Activated CD4-positive, alpha-beta T cell treated with anti-CD3 and anti-CD28 coated beads for 36 hours (primary cell): ENCODE data around the gene PRCP. TPM values are rescaled to one million over a fixed set of nuclear protein-coding genes. Genes with fewer than 3 reads are reported as not detected.
A peak's percentile ranks its signal among the peaks of the same experiment; 100 is the strongest.

ENCODE experiments used
- ATAC-seq: fragments of 200-7000 bp; cut with Tn5 transposase; one replicate; pipeline ENCODE4 v1.10.0; 2021; ENCODE audit warnings: mild to moderate bottlenecking, moderate library complexity
- CTCF ChIA-PET: fragments of 350-600 bp; sonication (Branson Sonifier 250); formaldehyde crosslinking; loops from one replicate; lab custom pipeline; 2021; ENCODE audit warnings: antibody characterized with exemption; lab: Charles Lee
- POLR2A ChIA-PET: fragments of 350-600 bp; sonication (Branson Sonifier 250); formaldehyde crosslinking; loops from one replicate; lab custom pipeline; 2021; ENCODE audit warnings: antibody characterized with exemption, inconsistent platforms; lab: Charles Lee
- DNase-seq: peaks from one replicate; pipeline ENCODE4 v3.0.0-alpha.2; 2020
- H3K27ac Mint-ChIP-seq: one replicate; pipeline ENCODE4 v1.8.0; 2021; ENCODE audit warnings: mixed read lengths
- H3K27me3 Mint-ChIP-seq: one replicate; pipeline ENCODE4 v1.8.0; 2021; ENCODE audit warnings: mixed read lengths
- H3K36me3 Mint-ChIP-seq: one replicate; pipeline ENCODE4 v1.8.0; 2021; ENCODE audit warnings: low read depth, mixed read lengths
- H3K4me1 Mint-ChIP-seq: one replicate; pipeline ENCODE4 v1.8.0; 2021; ENCODE audit warnings: mixed read lengths
- H3K4me3 Mint-ChIP-seq: one replicate; pipeline ENCODE4 v1.8.0; 2021; ENCODE audit warnings: mild to moderate bottlenecking, moderate library complexity, mixed read lengths
- H3K9me3 Mint-ChIP-seq: one replicate; pipeline ENCODE4 v1.8.0; 2021; ENCODE audit warnings: low read depth, mixed read lengths
- intact Hi-C, 2 experiments: fragments of 100-400 bp; cut with DNase I in 1 of 2; cut with micrococcal nuclease in 1 of 2; formaldehyde crosslinking; loops; one replicate each; pipeline versions ENCODE4 v1.14.2 to v1.15.1; 2022 to 2024; cut with DNase I, micrococcal nuclease
- total RNA-seq, 2 experiments: library from RNA; stranded (reverse); gene quantifications; one replicate each; pipeline ENCODE4 v1.2.3, GENCODE V29; 2021

PRCP gene
- total RNA-seq, 2 experiments from 2014 or later = 18.2 to 23.4 TPM

GRCh38 chr11:82898241-82898640 is 2.0 kb downstream of the PRCP start:
- ChIA-PET CTCF (interaction anchor here (0.6 kb wide), 1 partner anchor 384 kb away, joined by 3 read pairs; no protein-coding TSS in a partner anchor), POLR2A (no interaction called here)
- Mint-ChIP-seq H3K36me3 (no peaks in the 10 kb centered on the region), H3K27ac (no peak overlapping the region), H3K27me3 (no peaks in the 10 kb centered on the region), H3K4me3 (no peak overlapping the region), H3K9me3 (no peaks in the 10 kb centered on the region), H3K4me1 (peaks cover 35% of the 10 kb centered on the region)
- no peak for DNase-seq
- ATAC-seq = no peak
- intact Hi-C loops = no loop called here

GRCh38 chr11:82896183-82896582 is 4.0 kb downstream of the PRCP start:
- no peak for ATAC-seq
- Mint-ChIP-seq H3K4me1 (peaks cover 23% of the 10 kb centered on the region), H3K27ac (no peak overlapping the region), H3K9me3 (no peaks in the 10 kb centered on the region), H3K4me3 (no peak overlapping the region), H3K36me3 (no peaks in the 10 kb centered on the region), H3K27me3 (no peaks in the 10 kb centered on the region)
- DNase-seq = no peak
- intact Hi-C loops = no loop called here
- POLR2A ChIA-PET = no interaction called here
- CTCF ChIA-PET = interaction anchor here (1.1 to 1.4 kb wide), 2 partner anchors 36 to 354 kb away, joined by 3 to 4 read pairs; no protein-coding TSS in a partner anchor

DNA sequence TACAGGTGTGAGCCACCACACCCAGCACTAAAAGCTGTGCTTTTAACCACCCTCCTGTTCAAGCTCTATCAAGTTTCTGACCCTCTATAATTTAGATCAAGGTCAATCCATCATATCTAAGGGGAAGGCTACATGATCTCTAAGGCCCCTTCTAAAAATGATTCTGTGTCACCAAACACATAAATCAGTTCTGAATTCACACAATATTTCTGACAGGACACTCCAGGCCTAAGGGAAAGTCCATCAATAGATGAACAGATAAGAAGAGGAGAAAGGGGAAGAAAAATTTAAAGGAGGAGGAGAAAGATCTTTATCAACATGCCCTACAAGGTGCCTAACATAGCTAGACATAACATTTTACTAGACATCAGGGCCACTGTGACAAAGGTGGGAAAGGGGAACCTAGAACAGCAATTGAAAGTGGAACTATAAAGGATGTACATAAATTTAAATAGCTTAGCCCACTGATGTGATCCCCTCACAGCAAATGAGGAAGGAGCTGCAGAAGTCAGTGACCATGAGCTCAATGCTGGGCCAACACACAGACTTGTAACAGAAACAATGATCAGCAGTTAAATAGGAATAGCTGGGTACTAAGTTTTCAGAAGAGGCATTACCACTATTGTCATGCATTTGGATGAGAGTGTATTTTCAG is 4.7 kb downstream of the PRCP start:
- Mint-ChIP-seq H3K27ac (no peak overlapping the region), H3K36me3 (no peaks in the 10 kb centered on the region), H3K4me1 (peaks cover 23% of the 10 kb centered on the region), H3K4me3 (no peak overlapping the region), H3K27me3 (no peaks in the 10 kb centered on the region), H3K9me3 (no peaks in the 10 kb centered on the region)
- ATAC-seq (no peak), DNase-seq (no peak)
- ChIA-PET CTCF (interaction anchor here (0.6 to 1.4 kb wide), 6 partner anchors 10 to 387 kb away, joined by 3 to 4 read pairs (median 4); no protein-coding TSS in a partner anchor), POLR2A (no interaction called here)
- intact Hi-C loops = no loop called here

DNA sequence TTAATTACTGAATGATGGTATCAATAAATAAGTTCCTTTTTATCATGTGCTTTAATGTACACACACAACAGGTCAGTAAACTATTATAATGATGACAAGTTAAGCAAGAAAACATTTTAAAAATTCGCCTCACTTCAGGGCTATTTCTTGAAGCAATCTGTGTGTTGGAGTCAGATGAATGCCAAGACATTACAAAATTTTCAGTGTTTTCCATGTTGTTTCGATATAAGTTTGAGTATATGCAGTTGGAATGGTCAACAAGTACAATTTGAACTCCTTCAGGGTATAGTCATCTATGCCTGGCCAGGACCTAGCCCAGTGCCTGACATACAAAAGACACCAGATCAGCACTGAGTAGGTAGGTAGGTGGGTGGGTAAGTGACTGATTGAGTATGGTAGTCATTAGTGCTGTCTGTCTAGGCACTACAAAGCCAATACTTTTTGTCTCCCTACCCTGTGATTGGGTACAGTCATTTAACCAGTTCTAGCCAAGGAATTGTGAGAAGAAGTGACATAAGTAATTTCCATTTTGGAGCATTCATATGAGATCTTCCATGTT is 7.5 kb downstream of the PRCP start:
- intact Hi-C loops = no loop called here
- Mint-ChIP-seq H3K4me1 (peaks cover 11% of the 10 kb centered on the region), H3K27me3 (no peaks in the 10 kb centered on the region), H3K27ac (no peak overlapping the region), H3K36me3 (peaks cover 1% of the 10 kb centered on the region), H3K9me3 (no peaks in the 10 kb centered on the region), H3K4me3 (no peak overlapping the region)
- DNase-seq = no peak
- ChIA-PET POLR2A (no interaction called here), CTCF (interaction anchor here (0.6 kb wide), 1 partner anchor 52 kb away, joined by 3 read pairs; no protein-coding TSS in a partner anchor)
- ATAC-seq = no peak

- intact Hi-C loops = no loop called here
- H3K4me1 Mint-ChIP-seq = peaks cover 3% of the 10 kb centered on the region
- no peak for DNase-seq
- H3K9me3 Mint-ChIP-seq = no peaks in the 10 kb centered on the region
- H3K36me3 Mint-ChIP-seq = peaks cover 4% of the 10 kb centered on the region
- H3K4me3 Mint-ChIP-seq = no peak overlapping the region
- no peaks in the 10 kb centered on the region for H3K27me3 Mint-ChIP-seq
- no peak for ATAC-seq
- H3K27ac Mint-ChIP-seq = no peak overlapping the region
- ChIA-PET POLR2A (no interaction called here), CTCF (interaction anchor here (2.3 kb wide), 1 partner anchor 24 kb away, joined by 12 read pairs; no protein-coding TSS in a partner anchor)
Observed at GRCh38 chr11:82890936-82891335, 9.3 kb downstream of the PRCP start.

DNA sequence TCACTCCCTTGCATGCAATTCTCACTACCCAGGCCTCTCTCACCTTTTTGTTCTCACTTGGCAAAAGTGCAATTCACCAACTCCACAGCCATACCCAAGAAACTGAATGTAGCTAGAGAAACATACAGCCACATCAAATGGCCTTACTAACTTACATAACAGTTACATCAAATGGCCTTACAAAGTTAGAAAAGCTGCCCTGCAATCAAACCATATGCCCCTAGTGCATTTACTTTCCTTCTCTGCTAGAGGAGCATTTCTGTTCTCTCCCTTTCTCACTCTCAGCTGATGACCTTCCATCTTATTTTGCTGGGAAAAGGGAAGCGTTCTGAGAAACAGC is 10.3 kb downstream of the PRCP start:
- intact Hi-C loops = no loop called here
- Mint-ChIP-seq H3K27me3 (no peaks in the 10 kb centered on the region), H3K27ac (no peak overlapping the region), H3K9me3 (no peaks in the 10 kb centered on the region), H3K36me3 (peaks cover 4% of the 10 kb centered on the region), H3K4me1 (no peaks in the 10 kb centered on the region), H3K4me3 (no peak overlapping the region)
- ChIA-PET CTCF (interaction anchor here (2.3 kb wide), 1 partner anchor 23 kb away, joined by 12 read pairs; no protein-coding TSS in a partner anchor), POLR2A (interaction anchor here (0.7 kb wide), 1 partner anchor 274 kb away, joined by 3 read pairs; no protein-coding TSS in a partner anchor)
- DNase-seq (no peak), ATAC-seq (no peak)

- no peak overlapping the region for H3K27ac Mint-ChIP-seq
- no peaks in the 10 kb centered on the region for H3K9me3 Mint-ChIP-seq
- H3K4me3 Mint-ChIP-seq = no peak overlapping the region
- ChIA-PET CTCF (interaction anchor here (0.6 to 2.3 kb wide), 2 partner anchors 22 to 1895 kb away, joined by 3 to 12 read pairs; no protein-coding TSS in a partner anchor), POLR2A (no interaction called here)
- DNase-seq (no peak), ATAC-seq (no peak)
- peaks cover 5% of the 10 kb centered on the region for H3K36me3 Mint-ChIP-seq
- intact Hi-C loops = no loop called here
- no peaks in the 10 kb centered on the region for H3K4me1 Mint-ChIP-seq
- H3K27me3 Mint-ChIP-seq = no peaks in the 10 kb centered on the region
Observed at GRCh38 chr11:82889133-82890001, 10.9 kb downstream of the PRCP start.

DNA sequence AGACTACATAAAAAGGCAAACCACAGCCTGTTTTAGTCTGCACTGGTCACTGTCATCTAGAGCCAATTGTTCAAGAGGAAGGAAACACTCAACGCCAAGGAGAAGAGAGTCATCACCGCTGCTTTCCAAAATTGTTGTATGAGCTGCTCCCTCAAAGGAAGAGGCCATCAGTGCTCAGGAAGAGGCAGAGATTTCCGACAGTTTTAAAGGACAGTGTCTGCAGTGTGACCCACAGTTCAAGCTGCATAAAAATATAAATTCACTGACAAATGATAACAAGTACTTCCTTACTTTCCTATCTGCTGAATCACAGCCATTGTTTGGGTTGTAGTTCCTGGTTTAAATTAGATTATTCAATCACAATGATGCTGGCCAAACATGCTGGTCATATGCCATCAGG is 16.4 kb downstream of the PRCP start:
- ATAC-seq (no peak), DNase-seq (no peak)
- Mint-ChIP-seq H3K9me3 (peaks cover 4% of the 10 kb centered on the region), H3K4me3 (no peak overlapping the region), H3K27me3 (no peaks in the 10 kb centered on the region), H3K27ac (no peak overlapping the region), H3K36me3 (peaks cover 16% of the 10 kb centered on the region), H3K4me1 (no peaks in the 10 kb centered on the region)
- intact Hi-C loops = no loop called here
- ChIA-PET POLR2A (no interaction called here), CTCF (interaction anchor here (2.4 kb wide), 1 partner anchor 16 kb away, joined by 13 read pairs; no protein-coding TSS in a partner anchor)

DNA sequence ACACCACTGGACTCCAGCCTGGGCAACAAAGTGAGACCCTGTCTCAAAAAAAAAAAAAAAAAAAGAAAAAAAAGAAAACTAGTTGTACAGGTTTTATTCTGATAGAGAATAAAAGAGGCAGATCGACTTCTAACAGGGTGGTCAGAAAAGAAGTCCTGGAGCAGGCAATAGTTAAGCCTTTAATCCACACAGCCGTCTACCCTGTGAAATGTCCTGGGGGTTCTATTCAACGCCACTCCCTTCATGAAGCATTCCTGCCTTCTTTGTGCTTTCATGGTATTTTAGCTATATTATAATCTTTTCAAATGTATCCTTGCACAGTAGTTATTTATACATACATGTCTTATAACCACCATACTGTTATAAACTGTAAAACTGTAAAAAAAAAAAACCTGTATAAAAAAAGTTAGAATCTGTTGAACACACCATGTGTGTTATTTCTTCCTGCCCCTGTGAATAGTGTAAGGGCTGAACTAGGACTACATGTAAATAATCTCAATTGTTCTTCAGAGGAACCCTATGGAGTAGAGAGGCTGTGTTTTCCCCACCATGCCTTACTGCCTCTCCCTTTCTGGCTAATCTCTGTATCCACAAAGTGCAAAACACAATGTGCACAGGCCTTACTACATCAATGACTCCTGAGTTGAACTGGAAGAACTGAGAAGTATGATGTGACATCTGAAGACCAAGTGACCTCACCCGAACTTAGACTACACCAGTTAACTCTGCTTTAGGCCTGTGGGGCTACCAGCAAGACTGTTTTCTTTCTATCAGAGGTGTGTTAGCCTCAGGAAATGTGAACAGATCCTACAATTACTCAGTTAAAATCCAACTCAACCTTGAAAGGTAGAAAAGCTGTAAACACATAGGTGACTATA is 25.3 kb downstream of the PRCP start:
- ChIA-PET POLR2A (no interaction called here), CTCF (no interaction called here)
- DNase-seq (no peak), ATAC-seq (peak; percentile 70)
- peak overlapping the region; percentile 52 for H3K27ac Mint-ChIP-seq
- no peak overlapping the region for H3K4me3 Mint-ChIP-seq
- H3K27me3 Mint-ChIP-seq = no peaks in the 10 kb centered on the region
- H3K9me3 Mint-ChIP-seq = peaks cover 12% of the 10 kb centered on the region
- intact Hi-C loops = no loop called here
- H3K36me3 Mint-ChIP-seq = peaks cover 9% of the 10 kb centered on the region
- peaks cover 29% of the 10 kb centered on the region for H3K4me1 Mint-ChIP-seq

- peak overlapping the region; percentile 77 for H3K27ac Mint-ChIP-seq
- CTCF ChIA-PET = interaction anchor here (0.7 kb wide), 1 partner anchor 125 kb away, joined by 3 read pairs; no protein-coding TSS in a partner anchor
- intact Hi-C loops = no loop called here
- peaks cover 29% of the 10 kb centered on the region for H3K4me1 Mint-ChIP-seq
- POLR2A ChIA-PET = no interaction called here
- H3K4me3 Mint-ChIP-seq = no peak overlapping the region
- H3K27me3 Mint-ChIP-seq = no peaks in the 10 kb centered on the region
- DNase-seq = no peak
- ATAC-seq = peak; percentile 67
- H3K36me3 Mint-ChIP-seq = peaks cover 9% of the 10 kb centered on the region
- peaks cover 8% of the 10 kb centered on the region for H3K9me3 Mint-ChIP-seq
Observed at GRCh38 chr11:82873919-82874333, 26.3 kb downstream of the PRCP start.
